K562 (cell line): ENCODE measurements around the gene WBP1L. TPM values are rescaled to one million over a fixed set of nuclear protein-coding genes. Genes with fewer than 3 reads are reported as not detected.

Experiments
- AFF1 ChIP-seq, 2 experiments: fragments of 450-650 bp; IDR thresholded peaks; 2 replicates each; pipeline ENCODE4 v1.6.1; 2018; ENCODE audit warnings: mild to moderate bottlenecking in 2 of 2, low read depth in 1 of 2; ENCODE audit not compliant: partially characterized antibody in 2 of 2
- CTCF ChIP-seq, 3 experiments: IDR thresholded peaks in 2 of 3; conservative IDR thresholded peaks in 1 of 3; 2 replicates each; pipeline ENCODE4 v1.5.1; 2011 to 2012; ENCODE audit warnings: low read length in 3 of 3, mild to moderate bottlenecking in 3 of 3, control low read depth in 2 of 3, improper control_type of control experiment in 1 of 3, inconsistent platforms in 1 of 3, low read depth in 1 of 3, mixed read lengths in 1 of 3, moderate library complexity in 1 of 3; ENCODE audit not compliant: insufficient read depth in 2 of 3
- E2F6 ChIP-seq, 2 experiments: IDR thresholded peaks; 2 replicates each; pipeline ENCODE4 v1.6.1; 2011; ENCODE audit warnings: borderline replicate concordance in 1 of 2, control low read depth in 1 of 2, low read depth in 1 of 2, low read length in 1 of 2, mild to moderate bottlenecking in 1 of 2, mixed read lengths in 1 of 2, moderate library complexity in 1 of 2; ENCODE audit not compliant: insufficient read depth in 1 of 2, insufficient read length in 1 of 2, poor library complexity in 1 of 2, severe bottlenecking in 1 of 2; ENCODE audit errors: extremely low read depth in 1 of 2
- KAT2B ChIP-seq: IDR thresholded peaks from one replicate; pipeline ENCODE4 v1.6.1; 2012; ENCODE audit warnings: low read depth, mild to moderate bottlenecking, control low read depth, inconsistent platforms, low read length, moderate library complexity
- MYC ChIP-seq, 2 experiments: fragments of 250-450 bp in 1 of 2; sonication (Bioruptor Pico) in 1 of 2; IDR thresholded peaks; 2 replicates each; pipeline versions ENCODE4 v1.5.1 to v1.6.1; 2012 to 2021; ENCODE audit warnings: low read depth in 2 of 2, borderline replicate concordance in 1 of 2, improper control_type of control experiment in 1 of 2, low read length in 1 of 2, mild to moderate bottlenecking in 1 of 2, moderate library complexity in 1 of 2
- NFRKB ChIP-seq: fragments of 450-650 bp; IDR thresholded peaks from 2 replicates; pipeline ENCODE4 v1.6.1; 2016; ENCODE audit warnings: low read depth
- NFYB ChIP-seq: IDR thresholded peaks from 2 replicates; pipeline ENCODE4 v1.6.1; 2011; ENCODE audit warnings: mild to moderate bottlenecking, moderate library complexity; ENCODE audit not compliant: insufficient read length; ENCODE audit errors: extremely low read depth
- POLR2AphosphoS2 ChIP-seq: IDR thresholded peaks from 2 replicates; pipeline ENCODE4 v1.6.1; 2012; ENCODE audit warnings: low read length, improper control_type of control experiment
- RBM25 ChIP-seq: fragments of 200-400 bp; formaldehyde crosslinking; IDR thresholded peaks from 2 replicates; pipeline ENCODE4 v1.6.1; 2018; ENCODE audit warnings: low read length, low read depth, moderate library complexity; ENCODE audit not compliant: severe bottlenecking
- THRB ChIP-seq: fragments of 450-650 bp; formaldehyde crosslinking; conservative IDR thresholded peaks from 2 replicates; pipeline ENCODE4 v1.4.0; 2022; ENCODE audit warnings: mild to moderate bottlenecking, missing genetic modification characterization
- YY1 ChIP-seq, 3 experiments: IDR thresholded peaks; 2 replicates each; pipeline ENCODE4 v1.6.1; 2011; ENCODE audit warnings: low read length in 2 of 3, mild to moderate bottlenecking in 2 of 3, moderate library complexity in 2 of 3, borderline replicate concordance in 1 of 3, control low read depth in 1 of 3, low read depth in 1 of 3; ENCODE audit not compliant: insufficient read depth in 3 of 3, insufficient replicate concordance in 2 of 3, control insufficient read depth in 1 of 3, insufficient read length in 1 of 3; ENCODE audit errors: extremely low read depth in 1 of 3
- ZBTB2 ChIP-seq: fragments of 450-650 bp; IDR thresholded peaks from 2 replicates; pipeline ENCODE4 v1.6.1; 2016; ENCODE audit warnings: antibody characterized with exemption
- ZNF436 ChIP-seq: fragments of 250-450, 450-650 bp; sonication (Bioruptor Pico); formaldehyde crosslinking; IDR thresholded peaks from 2 replicates; pipeline ENCODE4 v1.7.0; 2020; ENCODE audit warnings: mild to moderate bottlenecking
- polyA plus RNA-seq, 8 experiments: library from polyadenylated mRNA; depleted of rRNA in 4 of 8; stranded (reverse) in 5 of 8; unstranded in 3 of 8; fragments of >200 nt; fragmentation: Nextera tagmentation in 2 of 8; fragmentation: Illumina TruSeq in 1 of 8; extraction: Ambion mirVana in 2 of 8; extraction: Trizol in 1 of 8; gene quantifications; 2 replicates each; pipeline versions ENCODE4 v1.2.1 to v1.2.3, GENCODE V29; 2011 to 2014; ENCODE audit warnings: inconsistent platforms in 1 of 8, missing spikeins in 1 of 8
- total RNA-seq, 7 experiments: library from RNA; depleted of rRNA in 6 of 7; stranded (reverse); fragments of >200 nt in 6 of 7; fragmentation: Illumina TruSeq in 2 of 7; extraction: Trizol in 2 of 7; gene quantifications; 2 replicates each; pipeline versions ENCODE4 v1.2.1 to v1.2.3, GENCODE V29; 2011 to 2021; ENCODE audit warnings: low replicate concordance in 1 of 7

Gene WBP1L
- total and polyA plus RNA-seq, 9 of the 15 experiments (the other 6 are each of a cell fraction or from before 2014, with no cell fraction given): 3.2 to 14.4 (median 11.3) TPM

- TF ChIP-seq AFF1 (IDR thresholded peaks at IDR 0.05; ENCODE audit: low read depth in 1 of 2, partially characterized antibody in 2 of 2): peak in 1 of 2 experiments; percentile 86
- no peak for TF ChIP-seq ZNF436 (CRISPR knock-in tag)
- 0 out of 2 replicates have a peak, but pooled peaks have one; percentile 31 for TF ChIP-seq THRB (CRISPR knock-in tag)
- no peak; the same call in 1 of the 2 replicates for TF ChIP-seq NFRKB
- TF ChIP-seq MYC (IDR thresholded peaks at IDR 0.05; ENCODE audit: low read depth, low read length): peak; percentile 23; the same call in 1 of the 2 replicates
- TF ChIP-seq MYC (CRISPR knock-in tag; IDR thresholded peaks at IDR 0.05; ENCODE audit: borderline replicate concordance, low read depth): no peak
- no peak for TF ChIP-seq ZBTB2
- TF ChIP-seq NFYB: peak; percentile 90
- TF ChIP-seq POLR2AphosphoS2: peak; percentile 82; the same call in 1 of the 2 replicates
- peak; percentile 83 to 98 (median 97) for TF ChIP-seq YY1 (IDR thresholded peaks at IDR 0.05; ENCODE audit: borderline replicate concordance in 1 of 3, control insufficient read depth in 1 of 3, extremely low read depth in 1 of 3, insufficient read depth in 3 of 3, insufficient read length in 1 of 3, insufficient replicate concordance in 2 of 3, low read depth in 1 of 3, low read length in 2 of 3)
- no peak for TF ChIP-seq KAT2B
- peak in 1 of 3 experiments; percentile 31; a peak in 2 of 6 replicates for TF ChIP-seq CTCF (IDR thresholded peaks at IDR 0.05 in 2 of 3, conservative IDR thresholded peaks at IDR 0.05 in 1 of 3; ENCODE audit: insufficient read depth in 2 of 3, low read depth in 1 of 3, low read length in 3 of 3)
- TF ChIP-seq RBM25: peak; percentile 73
- peak in 1 of 2 experiments; percentile 44 for TF ChIP-seq E2F6 (IDR thresholded peaks at IDR 0.05; ENCODE audit: borderline replicate concordance in 1 of 2, extremely low read depth in 1 of 2, insufficient read depth in 1 of 2, insufficient read length in 1 of 2, low read depth in 1 of 2, low read length in 1 of 2, poor library complexity in 1 of 2, severe bottlenecking in 1 of 2)
Measured at GRCh38 chr10:102743588-102744373, at the start of gene WBP1L (continued).
